GM19351 (cell line): ENCODE results near the gene PAQR8.

Experiments
- ATAC-seq: cut with Tn5 transposase; IDR thresholded peaks from one replicate; pipeline ENCODE4 v1.9.1; 2021; ENCODE audit warnings: mild to moderate bottlenecking, moderate library complexity; ENCODE audit not compliant: unreplicated experiment

Gene PAQR8

DNA sequence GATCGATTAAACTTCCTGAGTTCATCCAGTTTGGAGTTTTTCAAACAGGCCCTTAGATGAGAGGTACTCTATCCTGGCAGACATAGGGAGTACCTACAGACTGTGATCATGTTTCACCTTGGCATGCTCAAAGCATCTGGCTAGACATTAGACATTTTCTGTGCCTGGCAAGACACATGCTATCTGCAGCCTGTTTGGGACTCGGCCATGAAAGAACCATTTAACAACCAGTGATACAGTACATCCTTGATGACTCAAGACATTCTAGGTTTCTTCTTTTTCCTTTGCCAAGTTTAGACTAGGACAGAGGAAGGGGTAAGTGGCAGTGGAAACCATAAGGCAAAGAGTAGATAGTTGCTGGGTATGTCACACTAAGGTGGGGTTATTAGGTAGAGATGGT lies 15.4 kb upstream of the PAQR8 start:
- no peak for ATAC-seq

DNA sequence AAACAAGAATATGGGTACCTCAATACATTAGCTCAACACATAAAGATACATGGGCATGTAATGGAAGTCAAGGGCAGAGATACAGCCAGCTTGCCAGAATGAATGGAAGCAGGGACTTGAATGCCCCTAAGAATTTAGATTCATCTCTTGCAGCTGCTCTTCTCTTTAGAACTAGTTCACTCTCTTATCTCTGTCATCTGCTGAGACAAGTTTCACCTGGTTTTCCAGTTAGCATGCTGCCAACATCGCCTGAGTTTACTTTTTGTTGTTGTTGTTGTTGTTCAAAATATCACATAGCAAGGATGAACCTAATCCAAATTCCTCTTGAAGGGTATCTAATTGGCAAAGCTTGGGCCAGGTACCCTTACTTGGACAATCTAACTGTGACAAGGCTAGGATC lies 14.1 kb upstream of the PAQR8 start:
- no peak for ATAC-seq

DNA sequence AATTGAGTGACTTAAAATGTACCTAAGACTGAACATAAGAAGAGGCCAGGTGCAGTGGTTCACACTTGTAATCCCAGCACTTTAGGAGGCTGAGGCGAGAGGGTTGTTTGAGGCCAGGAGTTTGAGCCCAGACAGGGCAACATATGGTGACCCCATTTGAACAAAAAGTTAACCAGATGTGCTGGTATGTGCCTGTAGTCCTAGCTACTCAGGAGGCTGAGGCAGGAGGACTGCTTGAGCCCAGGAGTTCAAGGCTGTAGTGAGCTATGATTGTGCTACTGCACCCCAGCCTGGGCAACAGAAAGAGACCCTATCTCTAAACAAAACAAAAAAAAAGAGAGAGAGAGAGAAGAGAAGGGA lies 10.1 kb upstream of the PAQR8 start:
- no peak for ATAC-seq

DNA sequence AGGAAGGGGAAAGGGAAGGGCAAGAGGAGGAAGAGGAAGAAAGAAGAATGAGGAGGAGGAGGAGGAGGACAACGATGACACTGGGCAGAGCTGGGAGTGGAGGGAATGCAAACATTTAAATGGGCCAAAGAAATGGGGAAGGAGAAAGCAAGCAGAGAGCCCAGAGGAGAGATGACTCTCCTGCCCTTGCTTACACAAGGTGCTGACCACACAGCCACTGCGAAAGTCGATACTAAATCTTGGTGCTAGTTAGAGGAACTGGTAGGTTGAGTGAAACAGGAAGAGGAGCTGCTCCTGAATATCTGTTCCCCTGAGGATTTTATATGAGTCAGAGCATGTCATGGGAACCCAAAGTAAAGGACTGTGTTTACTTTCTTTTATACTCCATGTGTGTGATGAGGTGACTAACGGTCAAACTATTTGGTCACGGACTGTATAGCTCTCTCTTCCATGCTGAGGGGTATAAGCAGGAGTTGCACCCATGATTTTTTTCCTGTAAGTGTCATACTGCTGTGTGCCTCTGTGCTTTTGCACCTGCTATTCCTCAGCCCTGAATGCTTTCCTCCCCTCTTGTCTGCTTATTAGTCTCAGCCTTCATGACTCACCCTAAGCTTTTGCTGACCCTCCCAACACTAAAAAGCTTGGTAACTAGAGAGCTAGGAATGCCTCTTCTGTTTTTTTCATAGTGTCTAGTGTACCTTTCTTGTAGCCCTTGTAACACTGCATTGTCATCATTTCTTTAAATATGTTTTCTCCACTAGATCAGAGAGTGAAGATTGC lies 9.5 kb upstream of the PAQR8 start:
- ATAC-seq, result peak; percentile 85

DNA sequence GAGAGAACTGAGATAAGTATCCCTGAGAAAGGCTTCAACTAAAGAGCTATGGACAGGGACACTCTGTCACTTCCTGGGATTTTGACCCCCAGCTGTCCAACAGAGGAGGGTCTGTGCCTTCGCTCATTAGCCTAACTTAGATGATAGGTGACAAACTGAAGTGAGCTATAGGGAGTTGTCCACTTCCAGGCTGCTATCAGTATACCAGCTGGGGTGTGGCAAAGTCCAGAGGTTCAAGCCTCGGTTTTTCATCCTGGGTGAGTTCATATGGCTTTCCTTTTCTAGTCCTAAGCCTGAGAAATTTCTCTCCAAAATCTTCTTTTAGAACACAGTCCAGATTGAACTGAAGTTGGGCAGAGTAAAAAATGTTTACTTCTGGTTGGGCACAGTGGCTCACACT lies 5.9 kb upstream of the PAQR8 start:
- ATAC-seq, result no peak

DNA sequence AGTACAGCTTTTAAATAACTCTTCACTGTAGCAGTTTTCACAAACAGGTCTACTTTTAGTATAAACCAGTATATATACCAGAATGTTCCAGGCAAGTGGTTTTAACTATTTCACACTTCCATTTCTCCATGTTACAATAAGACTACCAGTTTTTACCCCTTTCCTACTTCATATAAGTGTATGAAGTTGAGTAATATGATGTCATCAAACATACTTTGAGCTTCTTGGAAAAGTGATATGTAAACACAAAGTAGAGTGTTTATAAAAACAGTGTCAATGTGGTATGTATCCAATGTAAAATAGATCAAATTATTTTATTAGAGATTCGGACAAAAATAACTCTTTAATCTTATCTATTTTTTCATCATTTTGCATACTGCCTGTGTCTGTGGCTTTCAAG lies 2.5 kb upstream of the PAQR8 start:
- ATAC-seq, result no peak

DNA sequence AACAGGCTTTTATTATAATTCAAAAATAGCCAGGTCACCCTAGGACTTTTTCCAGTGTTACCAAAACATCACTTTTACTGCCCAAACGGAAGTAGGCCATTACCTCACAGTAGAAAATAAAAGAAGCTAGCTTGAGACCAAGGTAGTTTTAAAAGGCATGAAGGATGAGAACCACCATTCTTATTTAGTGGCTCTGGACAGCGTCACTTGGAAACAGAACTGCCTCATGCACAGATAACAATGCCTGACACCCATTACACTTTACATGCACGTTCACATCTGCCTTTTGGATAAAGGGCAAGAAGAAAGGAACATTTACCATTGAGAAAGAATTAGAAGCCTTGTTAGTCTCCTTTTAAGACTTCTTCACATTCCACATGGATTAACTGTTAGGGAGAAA lies 1.9 kb upstream of the PAQR8 start:
- ATAC-seq, result no peak

DNA sequence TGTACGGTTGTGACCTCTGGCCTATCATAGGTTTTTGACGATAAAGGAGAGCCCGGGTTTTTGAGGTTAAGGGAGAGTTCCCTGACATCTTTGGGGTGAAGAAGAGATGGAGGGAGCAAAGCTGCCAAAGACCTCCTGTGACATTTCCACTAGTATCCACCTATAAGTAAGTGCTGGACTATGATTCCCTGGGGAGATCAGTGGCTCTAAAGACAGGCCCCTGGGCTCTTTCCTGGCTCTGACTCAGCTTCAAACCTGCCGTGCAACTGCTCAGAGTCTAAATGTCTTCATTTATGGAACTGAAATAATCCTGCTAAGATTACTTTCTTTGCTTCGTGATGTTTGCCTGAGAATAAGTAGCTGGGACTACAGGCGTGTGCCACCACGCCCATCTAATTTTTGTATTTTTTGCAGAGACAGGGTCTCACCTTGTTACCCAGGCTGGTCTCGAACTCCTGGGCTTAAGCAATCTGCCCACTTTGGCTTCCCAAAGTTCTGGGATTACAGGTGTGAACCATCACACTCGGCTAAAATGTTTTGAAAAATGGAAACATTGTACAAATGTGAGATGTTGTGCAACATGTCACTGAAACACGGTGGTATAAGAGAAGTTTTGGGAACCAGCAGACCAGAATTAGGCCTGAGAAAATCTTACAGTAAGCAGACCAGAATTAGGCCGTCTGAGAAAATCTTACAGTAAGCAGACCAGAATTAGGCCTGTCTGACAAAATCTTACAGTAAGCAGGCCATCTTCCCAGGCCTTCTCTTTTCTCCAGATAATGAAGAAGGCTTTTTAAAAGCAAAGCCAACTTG lies 1.1 kb upstream of the PAQR8 start:
- ATAC-seq, result no peak

DNA sequence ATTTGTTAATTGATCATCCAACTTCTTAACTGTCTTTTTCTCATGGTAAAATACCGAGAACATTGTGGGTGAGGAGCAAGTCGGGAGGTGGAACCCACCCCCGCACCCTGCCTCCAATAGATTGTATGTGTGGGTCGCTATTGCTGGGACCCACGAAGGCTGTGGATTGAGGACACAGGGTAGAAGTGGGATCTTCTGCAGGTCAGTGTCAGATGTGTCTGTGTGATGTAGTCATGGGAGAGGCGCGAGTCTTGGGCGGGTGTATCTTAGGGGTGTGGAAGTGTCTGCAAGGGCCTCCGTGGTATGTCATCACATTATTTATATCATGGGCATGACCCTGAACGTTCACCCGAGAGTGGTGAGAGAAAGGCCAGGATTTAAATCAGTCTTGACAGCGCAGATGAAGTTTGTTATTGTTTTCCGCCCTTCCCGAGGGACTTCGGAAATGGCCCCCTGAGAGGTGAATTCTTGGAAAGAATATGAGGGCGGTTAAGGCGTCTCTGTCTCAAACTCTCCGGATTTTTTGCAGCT lies 472 bp upstream of the PAQR8 start:
- no peak for ATAC-seq

DNA sequence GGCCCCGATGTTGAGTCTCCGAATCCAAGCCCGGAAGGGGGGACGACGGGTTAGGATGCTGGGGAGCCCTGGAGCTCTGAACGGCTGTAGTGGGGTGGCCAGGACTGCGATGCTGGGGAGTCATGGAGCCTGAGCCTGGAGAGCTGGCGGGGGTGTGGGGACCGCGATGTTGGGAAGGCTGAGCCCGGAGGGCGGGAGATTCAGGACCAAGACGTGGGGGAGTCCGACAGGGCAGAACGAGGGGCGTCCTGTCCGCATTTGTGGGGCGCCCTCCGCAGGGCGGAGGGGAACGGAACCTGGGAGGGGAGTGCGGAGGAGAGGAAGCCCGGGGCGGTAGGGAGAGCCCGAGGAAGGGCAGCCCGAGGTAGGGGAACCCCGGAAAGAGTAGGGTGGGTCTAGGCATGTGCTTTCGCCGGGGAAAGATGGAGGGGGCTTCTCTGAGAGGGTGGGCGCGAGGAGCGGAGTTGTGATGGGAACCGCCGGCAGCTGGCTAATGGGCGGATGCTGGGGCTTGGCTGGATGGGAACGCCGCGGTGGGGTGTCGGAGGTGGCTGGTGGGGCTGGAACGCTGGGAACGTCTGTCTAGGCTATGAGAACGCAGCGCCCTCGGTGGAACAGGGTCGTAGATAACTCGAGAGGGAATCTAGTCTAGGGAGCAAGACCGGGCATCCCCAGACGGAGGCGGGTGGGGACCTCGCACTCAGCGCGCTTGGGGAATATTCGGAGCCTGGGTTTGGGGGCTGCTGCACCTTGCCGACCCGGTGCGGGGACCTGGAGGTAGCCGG lies 684 bp downstream of the PAQR8 start:
- ATAC-seq, result peak; percentile 41

DNA sequence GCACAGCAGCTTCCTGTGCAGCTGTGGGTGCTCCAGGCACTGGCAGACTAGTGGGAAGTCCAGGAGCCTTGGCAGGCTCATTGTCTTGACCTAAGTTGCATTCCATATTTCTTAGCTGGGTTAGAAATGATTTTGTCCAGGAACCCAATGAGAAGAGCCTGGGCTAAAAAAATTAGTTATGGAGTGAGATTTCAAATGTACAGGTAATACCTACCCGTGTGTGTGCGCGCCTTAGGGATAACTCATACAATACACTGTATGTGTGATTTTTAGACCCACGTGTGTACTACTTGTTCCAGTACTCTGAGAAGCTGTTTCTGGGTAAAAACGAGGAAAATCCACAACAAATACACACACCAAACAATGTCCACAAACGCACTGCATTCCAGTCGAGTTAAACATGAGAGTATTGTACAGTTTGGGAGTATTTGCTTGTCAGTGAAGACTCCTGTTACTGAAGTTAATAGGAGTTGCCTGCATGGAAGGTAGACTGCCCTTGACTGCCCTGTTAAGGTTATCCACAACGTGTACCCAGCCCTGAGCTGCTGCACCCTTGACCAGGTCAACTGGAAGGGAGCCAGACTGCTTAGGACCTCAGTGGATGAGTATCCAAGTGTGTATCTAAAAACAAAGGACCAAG lies 1.4 kb downstream of the PAQR8 start:
- ATAC-seq, result no peak

DNA sequence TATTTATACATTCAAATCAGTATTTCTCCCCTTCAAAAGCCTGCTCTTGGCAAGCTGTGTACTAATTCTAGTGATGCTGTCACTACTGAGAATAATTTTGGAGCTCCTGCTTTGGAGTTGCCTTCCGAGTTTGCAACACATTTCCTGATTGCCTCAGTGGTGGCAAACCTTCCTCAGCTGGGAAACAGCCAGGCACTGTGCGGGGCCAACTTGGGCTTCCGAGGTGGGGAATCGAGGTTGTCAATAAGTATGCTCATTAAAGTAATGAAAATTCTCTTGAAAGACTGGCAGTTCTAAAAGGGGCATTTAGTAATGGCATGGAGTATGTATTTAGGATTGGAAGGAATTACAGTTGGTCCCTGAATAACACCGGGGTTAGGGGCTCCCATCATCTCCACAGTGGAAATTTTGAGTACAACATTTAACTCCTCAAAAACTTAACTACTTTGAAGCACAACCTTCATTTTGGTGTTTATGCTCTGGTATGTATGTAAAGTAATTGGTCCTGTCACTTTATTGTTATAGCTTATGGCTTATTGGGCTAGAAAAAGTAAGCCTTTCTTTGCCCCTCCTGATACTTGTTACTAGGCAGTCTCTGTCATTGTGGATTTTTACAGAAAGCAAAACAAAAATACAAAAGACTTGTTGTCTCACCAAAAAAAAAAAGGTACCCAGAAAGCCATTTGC lies 2.7 kb downstream of the PAQR8 start:
- ATAC-seq, result no peak

DNA sequence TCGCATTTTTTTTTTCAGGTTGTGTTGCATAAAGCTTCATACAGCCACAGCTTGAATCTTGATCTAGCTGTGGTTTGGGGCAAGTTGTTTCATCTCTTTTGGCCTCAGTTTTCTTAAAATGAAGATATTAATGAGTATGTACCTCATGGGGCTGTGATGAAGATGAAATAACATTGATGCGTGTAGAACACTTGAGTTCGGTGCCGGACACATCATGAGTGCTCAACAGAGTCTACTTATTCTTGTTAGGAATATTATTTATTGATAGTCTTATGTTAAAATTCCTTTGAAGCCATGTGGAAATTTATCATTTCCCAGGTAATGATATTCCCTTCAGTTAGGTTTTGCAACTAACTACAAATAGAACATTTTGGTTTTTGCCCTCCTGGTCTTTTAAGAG lies 3.4 kb downstream of the PAQR8 start:
- no peak for ATAC-seq

DNA sequence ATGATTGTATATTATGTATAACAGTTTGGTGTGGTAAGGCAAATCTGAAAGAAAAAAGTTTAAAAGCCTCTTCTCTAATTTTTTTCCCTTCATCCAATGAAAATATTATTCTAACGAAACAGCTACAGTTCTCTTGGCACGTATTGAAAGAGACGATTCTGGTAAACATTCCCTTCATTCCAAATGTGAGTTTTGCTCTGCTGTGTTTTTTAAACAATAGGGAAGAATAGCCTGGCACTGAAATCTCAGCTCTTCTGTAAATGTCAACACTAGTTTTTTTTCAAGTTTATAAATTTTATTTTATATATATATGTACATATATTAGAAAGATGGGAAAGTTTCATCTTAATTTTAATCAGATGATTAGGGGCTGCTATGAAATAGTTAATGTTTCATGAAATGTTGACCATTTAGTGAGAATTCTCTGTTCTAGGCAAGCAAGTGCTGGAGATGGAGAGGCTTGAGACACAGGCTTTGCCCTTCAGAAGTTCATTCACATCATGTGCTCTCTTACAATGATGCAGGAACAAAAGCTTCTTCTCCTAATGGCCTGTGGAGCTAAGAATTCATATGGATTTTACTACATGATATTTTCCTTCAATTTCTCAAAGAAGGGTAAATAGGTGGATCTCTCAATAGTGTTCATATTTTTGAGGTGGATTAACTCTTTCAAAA lies 4.1 kb downstream of the PAQR8 start:
- ATAC-seq, result no peak

DNA sequence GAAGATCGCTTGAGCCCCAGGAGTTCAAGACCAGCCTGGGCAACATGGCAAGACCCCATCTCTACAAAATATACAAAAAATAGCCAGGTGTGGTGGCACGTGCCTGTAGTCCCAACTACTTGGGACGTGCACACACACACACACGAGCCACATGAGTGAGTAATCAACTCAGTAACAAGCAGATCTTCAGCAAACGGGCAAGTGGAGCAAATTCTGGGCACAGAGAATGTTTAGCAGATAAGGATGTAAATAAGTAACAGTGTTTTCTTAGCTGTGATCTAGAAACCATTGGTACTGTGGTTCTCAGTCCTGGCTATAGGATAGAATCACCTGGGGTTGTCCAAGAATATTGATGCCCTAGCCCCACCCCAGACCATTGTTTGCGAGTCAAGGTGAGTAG lies 6.1 kb downstream of the PAQR8 start:
- ATAC-seq, result no peak

DNA sequence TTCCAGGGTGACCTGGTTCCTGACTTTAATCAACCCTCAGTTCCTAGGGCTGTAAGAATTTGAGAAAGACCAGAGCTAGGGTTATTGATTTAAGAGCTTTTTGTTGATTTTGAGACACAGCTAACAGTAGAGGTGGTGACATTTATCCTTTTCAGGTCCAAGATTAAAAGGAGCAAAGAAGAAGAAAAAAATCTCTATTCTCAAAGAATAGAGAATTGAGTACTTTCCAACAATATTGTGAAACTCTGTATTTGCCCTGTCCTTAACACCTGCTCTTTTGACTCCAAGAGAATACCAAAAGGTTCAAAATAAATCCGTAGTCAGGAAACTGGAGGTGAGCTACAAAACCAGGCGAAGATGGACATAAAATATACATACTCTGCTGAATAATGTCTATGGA lies 7.3 kb downstream of the PAQR8 start:
- ATAC-seq, result no peak

DNA sequence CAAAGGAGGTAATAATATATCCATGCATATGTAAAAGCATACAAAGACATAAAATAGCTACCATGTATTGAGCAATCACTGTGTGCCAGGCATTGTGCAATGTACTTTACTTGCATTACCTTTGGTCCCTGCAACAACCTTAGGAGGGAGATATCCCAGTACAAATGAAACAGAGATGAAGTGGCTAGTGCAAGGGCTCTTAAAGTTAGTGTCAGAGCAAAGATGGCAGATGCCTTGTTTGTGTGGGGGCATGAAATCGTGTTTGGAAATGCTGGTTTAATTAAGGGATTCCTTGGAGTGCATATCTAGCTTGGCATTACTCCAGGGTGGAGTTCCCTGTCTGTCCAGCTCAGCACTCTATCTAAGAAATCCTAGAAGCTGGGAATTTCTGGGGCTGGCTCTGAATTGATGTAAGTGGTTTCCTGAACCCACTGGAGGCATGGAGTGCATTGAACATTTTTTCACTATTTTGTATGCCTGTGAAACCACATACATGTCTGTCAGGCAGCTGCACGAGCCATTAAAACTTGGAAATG lies 9.8 kb downstream of the PAQR8 start:
- ATAC-seq, result no peak

DNA sequence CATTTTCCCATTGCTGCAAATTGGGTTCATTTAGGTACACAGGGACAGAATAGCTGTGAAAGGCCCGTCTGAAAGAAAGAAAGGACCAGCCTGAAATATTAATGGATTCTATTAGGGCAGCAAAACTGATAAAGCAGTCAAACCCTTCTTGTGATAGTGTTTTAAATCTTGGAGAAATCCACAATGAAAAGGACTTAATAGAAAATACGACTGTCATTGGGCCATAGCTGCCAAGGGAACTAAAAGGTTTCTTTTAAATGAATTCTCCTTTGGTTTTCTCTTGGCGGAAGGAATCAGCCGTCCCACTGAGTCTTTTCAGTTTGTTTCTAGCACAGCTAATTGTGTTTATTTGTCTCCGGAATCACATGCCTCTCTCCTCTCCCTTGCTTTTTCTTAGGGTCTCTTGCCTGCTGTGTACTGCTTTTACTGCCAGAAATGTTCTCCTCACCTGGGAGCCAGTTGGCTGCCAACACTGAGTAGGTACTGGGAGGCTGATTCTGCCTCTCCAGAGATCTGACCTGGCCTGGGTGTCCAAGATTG lies 11.3 kb downstream of the PAQR8 start:
- no peak for ATAC-seq

DNA sequence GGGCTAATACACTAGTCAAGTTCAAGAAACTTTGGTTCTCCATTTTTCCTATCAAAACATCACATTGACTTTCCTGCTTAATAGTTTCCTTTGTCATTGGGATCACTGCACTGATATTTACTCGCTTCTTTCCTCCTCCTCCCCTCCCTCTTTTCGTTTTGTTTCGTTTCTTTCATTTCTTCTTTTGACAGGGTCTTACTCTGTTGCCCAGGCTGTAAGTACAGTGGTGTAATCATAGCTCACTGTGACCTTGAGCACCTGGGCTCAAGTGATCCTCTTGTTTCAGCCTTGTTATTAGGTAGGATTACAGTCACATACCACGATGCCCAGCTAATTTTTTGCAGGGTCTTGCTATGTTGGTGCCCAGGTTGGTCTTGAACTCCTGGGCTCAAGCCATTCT lies 12.3 kb downstream of the PAQR8 start:
- ATAC-seq, result no peak
